ENCODE results near the gene RANBP10.

DNA sequence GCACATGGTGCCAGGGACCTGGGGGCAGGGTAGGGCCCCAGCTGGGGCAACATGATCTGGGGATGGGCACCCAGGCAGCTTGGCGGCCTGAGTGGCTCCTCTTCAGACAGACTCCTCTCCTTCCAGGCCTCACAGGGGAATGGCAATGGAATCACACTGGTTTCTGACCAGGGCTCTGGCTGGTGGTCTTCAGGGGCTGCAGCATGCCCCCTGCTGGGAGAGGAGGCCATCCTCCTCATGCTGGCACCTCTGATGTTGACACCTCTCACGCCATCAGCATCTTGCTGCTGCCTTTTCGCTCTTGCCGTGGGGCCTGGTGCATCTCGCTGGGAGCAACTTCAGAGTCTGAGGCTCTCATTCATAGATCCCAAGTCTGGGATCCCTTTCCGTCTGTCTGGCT lies 76.0 kb downstream of the RANBP10 start:
- no peak for TF ChIP-seq POLR2A (IDR thresholded peaks at IDR 0.05; ENCODE audit: control extremely low read depth in 1 of 2, low read depth in 2 of 2, low read length in 2 of 2)
- no peak for TF ChIP-seq JUN (IDR thresholded peaks at IDR 0.05; ENCODE audit: low read depth, low read length)
- TF ChIP-seq CTCF (IDR thresholded peaks at IDR 0.05; ENCODE audit: control extremely low read depth in 1 of 3, insufficient read depth in 1 of 3, low read depth in 1 of 3, low read length in 3 of 3), result no peak
- TF ChIP-seq RAD21 (IDR thresholded peaks at IDR 0.05 in 1 of 2, conservative IDR thresholded peaks at IDR 0.05 in 1 of 2; ENCODE audit: low read depth in 2 of 2, low read length in 2 of 2), result no peak
- TF ChIP-seq TEAD4 (IDR thresholded peaks at IDR 0.05; ENCODE audit: low read depth, low read length), result no peak
- no peak for TF ChIP-seq GABPA (IDR thresholded peaks at IDR 0.05; ENCODE audit: borderline replicate concordance, insufficient read depth, low read length)
- TF ChIP-seq EP300 (IDR thresholded peaks at IDR 0.05; ENCODE audit: borderline replicate concordance in 1 of 2, low read depth in 2 of 2, low read length in 2 of 2), result no peak
- TF ChIP-seq PHF8 (conservative IDR thresholded peaks at IDR 0.05; ENCODE audit: low read depth, low read length), result no peak
- TF ChIP-seq EGR1 (IDR thresholded peaks at IDR 0.05; ENCODE audit: borderline replicate concordance, low read depth, low read length), result no peak
- TF ChIP-seq HDAC6 (IDR thresholded peaks at IDR 0.05; ENCODE audit: low read depth, low read length), result no peak
- TF ChIP-seq CEBPB (IDR thresholded peaks at IDR 0.05; ENCODE audit: low read depth, low read length), result no peak
- TF ChIP-seq SRF (IDR thresholded peaks at IDR 0.05; ENCODE audit: low read depth, low read length), result no peak
- TF ChIP-seq EZH2 (IDR thresholded peaks at IDR 0.05; ENCODE audit: low read depth, low read length, severe bottlenecking), result no peak
- TF ChIP-seq POLR2AphosphoS5 (IDR thresholded peaks at IDR 0.05; ENCODE audit: low read depth, low read length), result no peak
